HEK293 (cell line): ENCODE measurements around the gene ACOX2.

Experiments
- CTCF ChIA-PET: fragments of 350-600 bp; formaldehyde crosslinking; extraction: SDS; loops from one replicate; lab custom pipeline; 2021; ENCODE audit warnings: antibody characterized with exemption; lab: Yijun Ruan, JAX
- POLR2A ChIA-PET: fragments of 300-600 bp; formaldehyde crosslinking; extraction: SDS; loops from one replicate; lab custom pipeline; 2020; ENCODE audit warnings: antibody characterized with exemption, inconsistent platforms; lab: Yijun Ruan, JAX
- H3K27ac ChIP-seq: fragments of 200-500 bp; sonication (Bioruptor generic); 2 replicates; pipeline ENCODE4 v1.5.1; 2014; ENCODE audit warnings: low read depth, low read length, control low read depth, inconsistent platforms; ENCODE audit errors: extremely low read depth
- H3K36me3 ChIP-seq, 2 experiments: fragments of 200-500 bp in 1 of 2; sonication (Bioruptor generic) in 1 of 2; 1 replicate in 1 of 2; 2 replicates in 1 of 2; pipeline ENCODE4 v1.5.1; 2014 to 2017; ENCODE audit warnings: inconsistent platforms in 2 of 2, low read length in 2 of 2; ENCODE audit not compliant: control insufficient read depth in 2 of 2, insufficient read depth in 1 of 2
- H3K4me1 ChIP-seq: fragments of 200-500 bp; sonication (Bioruptor generic); 2 replicates; pipeline ENCODE4 v1.5.1; 2014; ENCODE audit warnings: mild to moderate bottlenecking, low read length, inconsistent platforms; ENCODE audit not compliant: control insufficient read depth, insufficient read depth
- H3K4me3 ChIP-seq: 2 replicates; pipeline ENCODE4 v1.5.1; 2011; ENCODE audit warnings: low read depth, mild to moderate bottlenecking, control low read depth, low read length, moderate library complexity
- H3K9me3 ChIP-seq: fragments of 200-500 bp; sonication (Bioruptor generic); 2 replicates; pipeline ENCODE4 v1.5.1; 2014; ENCODE audit warnings: low read depth, low read length, inconsistent platforms; ENCODE audit not compliant: control insufficient read depth, insufficient read depth
- KLF16 ChIP-seq: fragments of 450-650 bp; formaldehyde crosslinking; IDR thresholded peaks from 2 replicates; pipeline ENCODE4 v1.5.1; 2017; ENCODE audit warnings: missing biosample characterization, missing genetic modification characterization
- ZFP3 ChIP-seq: fragments of 450-650 bp; formaldehyde crosslinking; IDR thresholded peaks from 2 replicates; pipeline ENCODE4 v1.5.1; 2016; ENCODE audit warnings: low read depth, missing biosample characterization, missing genetic modification characterization
- ZNF138 ChIP-seq: fragments of 450-650 bp; formaldehyde crosslinking; IDR thresholded peaks from 2 replicates; pipeline ENCODE4 v1.5.1; 2016; ENCODE audit warnings: missing biosample characterization, missing genetic modification characterization, borderline replicate concordance
- ZNF2 ChIP-seq: fragments of 450-650 bp; formaldehyde crosslinking; IDR thresholded peaks from 2 replicates; pipeline ENCODE4 v1.5.1; 2016; ENCODE audit warnings: missing biosample characterization, missing genetic modification characterization
- ZNF324 ChIP-seq: fragments of 450-650 bp; formaldehyde crosslinking; IDR thresholded peaks from 2 replicates; pipeline ENCODE4 v1.5.1; 2016; ENCODE audit warnings: missing biosample characterization, missing genetic modification characterization
- ZNF354C ChIP-seq: fragments of 450-650 bp; formaldehyde crosslinking; IDR thresholded peaks from 2 replicates; pipeline ENCODE4 v1.5.1; 2016; ENCODE audit warnings: missing biosample characterization, missing genetic modification characterization, low read depth, borderline replicate concordance
- ZNF391 ChIP-seq: fragments of 450-650 bp; formaldehyde crosslinking; IDR thresholded peaks from 2 replicates; pipeline ENCODE4 v1.5.1; 2016; ENCODE audit warnings: low read depth, missing biosample characterization, missing genetic modification characterization, borderline replicate concordance
- ZNF530 ChIP-seq: fragments of 450-650 bp; formaldehyde crosslinking; IDR thresholded peaks from 2 replicates; pipeline ENCODE4 v1.5.1; 2016; ENCODE audit warnings: low read depth, missing biosample characterization, missing genetic modification characterization
- ZNF658 ChIP-seq: fragments of 450-650 bp; formaldehyde crosslinking; IDR thresholded peaks from 2 replicates; pipeline ENCODE4; 2016; ENCODE audit warnings: missing biosample characterization, missing genetic modification characterization
- TF ChIP-seq, protein P1 (sequence below): fragments of 450-650 bp; formaldehyde crosslinking; IDR thresholded peaks from 2 replicates; pipeline ENCODE4 v1.5.1; 2016; ENCODE audit warnings: missing biosample characterization, missing genetic modification characterization
- TF ChIP-seq, protein P2 (sequence below): fragments of 450-650 bp; formaldehyde crosslinking; IDR thresholded peaks from 2 replicates; pipeline ENCODE4 v1.5.1; 2016; ENCODE audit warnings: missing biosample characterization, missing genetic modification characterization
- TF ChIP-seq, protein P3 (sequence below): fragments of 450-650 bp; formaldehyde crosslinking; IDR thresholded peaks from 2 replicates; pipeline ENCODE4 v1.5.1; 2017; ENCODE audit warnings: missing biosample characterization, missing genetic modification characterization
- TF ChIP-seq, protein P4 (sequence below): fragments of 450-650 bp; formaldehyde crosslinking; IDR thresholded peaks from 2 replicates; pipeline ENCODE4 v1.5.1; 2016; ENCODE audit warnings: missing biosample characterization, missing genetic modification characterization
- TF ChIP-seq, protein P5 (sequence below): fragments of 450-650 bp; formaldehyde crosslinking; IDR thresholded peaks from 2 replicates; pipeline ENCODE4 v1.5.1; 2016; ENCODE audit warnings: missing biosample characterization, missing genetic modification characterization

ACOX2 gene

DNA sequence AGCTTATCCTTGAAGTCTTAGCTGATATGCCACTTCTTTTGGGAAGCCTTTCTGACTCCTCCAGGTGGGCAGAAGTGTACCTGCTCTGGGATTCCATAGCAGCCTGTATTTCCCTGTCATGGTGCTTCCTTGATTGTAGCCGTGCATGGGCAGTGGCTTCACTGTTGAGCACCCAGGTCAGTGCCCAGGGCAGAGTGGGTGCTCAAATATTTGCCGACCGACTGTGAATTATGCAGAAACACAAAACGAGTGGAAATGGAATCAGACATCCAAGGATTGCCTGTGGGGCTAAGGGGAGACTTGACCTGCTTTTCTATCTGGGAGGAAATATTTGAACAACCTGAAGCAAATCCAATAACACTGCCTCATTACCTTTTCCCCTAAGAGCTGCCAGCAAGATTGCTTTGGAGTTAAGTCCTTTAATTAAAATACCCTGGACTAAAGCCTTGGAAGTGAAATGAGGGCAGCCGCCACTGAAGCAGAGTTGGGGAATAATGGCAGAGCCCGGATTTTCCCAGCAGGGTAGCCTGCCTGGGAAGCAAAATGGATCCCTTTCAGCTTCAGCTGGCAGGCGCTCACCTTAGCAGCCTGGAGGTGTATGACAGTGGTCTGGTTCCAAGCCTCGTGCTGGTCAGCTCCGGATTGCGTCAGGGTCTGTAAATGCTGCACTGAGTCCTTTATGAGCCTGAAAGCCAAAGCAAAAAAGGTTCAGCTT, 14.9 kb downstream of the ACOX2 start:
- H3K36me3 ChIP-seq: no peaks in the 10 kb centered on the region
- ChIA-PET POLR2A (interaction anchor here (0.5 kb wide), 1 partner anchor 1190 kb away, joined by 4 read pairs; no protein-coding TSS in a partner anchor), CTCF (interaction anchor here (0.7 to 1.3 kb wide), 2 partner anchors 9 to 336 kb away, joined by 3 to 4 read pairs; no protein-coding TSS in a partner anchor)
- no peaks in the 10 kb centered on the region; the same call in 1 of the 2 replicates for H3K4me1 ChIP-seq
- H3K27ac ChIP-seq: no peak overlapping the region
- no peak overlapping the region for H3K4me3 ChIP-seq
- H3K9me3 ChIP-seq: no peaks in the 10 kb centered on the region
- TF ChIP-seq ZNF530 (tag by site-specific recombination) (no peak), ZNF391 (tag by site-specific recombination) (no peak)
- TF ChIP-seq, protein P1, sequence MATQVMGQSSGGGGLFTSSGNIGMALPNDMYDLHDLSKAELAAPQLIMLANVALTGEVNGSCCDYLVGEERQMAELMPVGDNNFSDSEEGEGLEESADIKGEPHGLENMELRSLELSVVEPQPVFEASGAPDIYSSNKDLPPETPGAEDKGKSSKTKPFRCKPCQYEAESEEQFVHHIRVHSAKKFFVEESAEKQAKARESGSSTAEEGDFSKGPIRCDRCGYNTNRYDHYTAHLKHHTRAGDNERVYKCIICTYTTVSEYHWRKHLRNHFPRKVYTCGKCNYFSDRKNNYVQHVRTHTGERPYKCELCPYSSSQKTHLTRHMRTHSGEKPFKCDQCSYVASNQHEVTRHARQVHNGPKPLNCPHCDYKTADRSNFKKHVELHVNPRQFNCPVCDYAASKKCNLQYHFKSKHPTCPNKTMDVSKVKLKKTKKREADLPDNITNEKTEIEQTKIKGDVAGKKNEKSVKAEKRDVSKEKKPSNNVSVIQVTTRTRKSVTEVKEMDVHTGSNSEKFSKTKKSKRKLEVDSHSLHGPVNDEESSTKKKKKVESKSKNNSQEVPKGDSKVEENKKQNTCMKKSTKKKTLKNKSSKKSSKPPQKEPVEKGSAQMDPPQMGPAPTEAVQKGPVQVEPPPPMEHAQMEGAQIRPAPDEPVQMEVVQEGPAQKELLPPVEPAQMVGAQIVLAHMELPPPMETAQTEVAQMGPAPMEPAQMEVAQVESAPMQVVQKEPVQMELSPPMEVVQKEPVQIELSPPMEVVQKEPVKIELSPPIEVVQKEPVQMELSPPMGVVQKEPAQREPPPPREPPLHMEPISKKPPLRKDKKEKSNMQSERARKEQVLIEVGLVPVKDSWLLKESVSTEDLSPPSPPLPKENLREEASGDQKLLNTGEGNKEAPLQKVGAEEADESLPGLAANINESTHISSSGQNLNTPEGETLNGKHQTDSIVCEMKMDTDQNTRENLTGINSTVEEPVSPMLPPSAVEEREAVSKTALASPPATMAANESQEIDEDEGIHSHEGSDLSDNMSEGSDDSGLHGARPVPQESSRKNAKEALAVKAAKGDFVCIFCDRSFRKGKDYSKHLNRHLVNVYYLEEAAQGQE (tag by site-specific recombination): peak; percentile 80
- TF ChIP-seq, protein P2, sequence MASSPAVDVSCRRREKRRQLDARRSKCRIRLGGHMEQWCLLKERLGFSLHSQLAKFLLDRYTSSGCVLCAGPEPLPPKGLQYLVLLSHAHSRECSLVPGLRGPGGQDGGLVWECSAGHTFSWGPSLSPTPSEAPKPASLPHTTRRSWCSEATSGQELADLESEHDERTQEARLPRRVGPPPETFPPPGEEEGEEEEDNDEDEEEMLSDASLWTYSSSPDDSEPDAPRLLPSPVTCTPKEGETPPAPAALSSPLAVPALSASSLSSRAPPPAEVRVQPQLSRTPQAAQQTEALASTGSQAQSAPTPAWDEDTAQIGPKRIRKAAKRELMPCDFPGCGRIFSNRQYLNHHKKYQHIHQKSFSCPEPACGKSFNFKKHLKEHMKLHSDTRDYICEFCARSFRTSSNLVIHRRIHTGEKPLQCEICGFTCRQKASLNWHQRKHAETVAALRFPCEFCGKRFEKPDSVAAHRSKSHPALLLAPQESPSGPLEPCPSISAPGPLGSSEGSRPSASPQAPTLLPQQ (tag by site-specific recombination): no peak

DNA sequence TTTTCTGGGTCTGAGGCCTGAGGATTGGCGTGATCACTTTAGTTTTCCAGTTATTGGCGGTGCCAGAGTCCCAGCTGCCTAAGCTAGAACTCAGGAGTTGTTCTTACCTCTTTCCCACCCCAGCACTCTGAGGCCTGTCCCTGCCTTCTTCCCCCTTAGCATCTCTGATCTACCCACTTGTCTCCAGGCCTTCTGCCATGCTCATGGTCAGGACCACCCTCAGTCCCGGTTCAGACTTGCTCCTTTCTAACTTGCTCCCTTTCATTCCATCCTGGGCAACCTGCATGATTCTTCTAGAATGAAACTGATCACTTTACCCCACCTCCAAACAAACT, 15.7 kb downstream of the ACOX2 start:
- no peak overlapping the region for H3K27ac ChIP-seq
- POLR2A ChIA-PET: no interaction called here
- TF ChIP-seq KLF16 (tag by site-specific recombination) (no peak), ZNF324 (tag by site-specific recombination) (no peak), ZFP3 (tag by site-specific recombination) (no peak), ZNF138 (tag by site-specific recombination) (no peak), ZNF658 (no peak), ZNF2 (tag by site-specific recombination) (no peak), ZNF354C (no peak)
- TF ChIP-seq, protein P3, sequence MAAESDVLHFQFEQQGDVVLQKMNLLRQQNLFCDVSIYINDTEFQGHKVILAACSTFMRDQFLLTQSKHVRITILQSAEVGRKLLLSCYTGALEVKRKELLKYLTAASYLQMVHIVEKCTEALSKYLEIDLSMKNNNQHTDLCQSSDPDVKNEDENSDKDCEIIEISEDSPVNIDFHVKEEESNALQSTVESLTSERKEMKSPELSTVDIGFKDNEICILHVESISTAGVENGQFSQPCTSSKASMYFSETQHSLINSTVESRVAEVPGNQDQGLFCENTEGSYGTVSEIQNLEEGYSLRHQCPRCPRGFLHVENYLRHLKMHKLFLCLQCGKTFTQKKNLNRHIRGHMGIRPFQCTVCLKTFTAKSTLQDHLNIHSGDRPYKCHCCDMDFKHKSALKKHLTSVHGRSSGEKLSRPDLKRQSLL (tag by site-specific recombination): no peak
- TF ChIP-seq, protein P4, sequence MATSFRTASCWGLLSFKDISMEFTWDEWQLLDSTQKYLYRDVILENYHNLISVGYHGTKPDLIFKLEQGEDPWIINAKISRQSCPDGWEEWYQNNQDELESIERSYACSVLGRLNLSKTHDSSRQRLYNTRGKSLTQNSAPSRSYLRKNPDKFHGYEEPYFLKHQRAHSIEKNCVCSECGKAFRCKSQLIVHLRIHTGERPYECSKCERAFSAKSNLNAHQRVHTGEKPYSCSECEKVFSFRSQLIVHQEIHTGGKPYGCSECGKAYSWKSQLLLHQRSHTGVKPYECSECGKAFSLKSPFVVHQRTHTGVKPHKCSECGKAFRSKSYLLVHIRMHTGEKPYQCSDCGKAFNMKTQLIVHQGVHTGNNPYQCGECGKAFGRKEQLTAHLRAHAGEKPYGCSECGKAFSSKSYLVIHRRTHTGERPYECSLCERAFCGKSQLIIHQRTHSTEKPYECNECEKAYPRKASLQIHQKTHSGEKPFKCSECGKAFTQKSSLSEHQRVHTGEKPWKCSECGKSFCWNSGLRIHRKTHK (tag by site-specific recombination): no peak
- TF ChIP-seq, protein P5, sequence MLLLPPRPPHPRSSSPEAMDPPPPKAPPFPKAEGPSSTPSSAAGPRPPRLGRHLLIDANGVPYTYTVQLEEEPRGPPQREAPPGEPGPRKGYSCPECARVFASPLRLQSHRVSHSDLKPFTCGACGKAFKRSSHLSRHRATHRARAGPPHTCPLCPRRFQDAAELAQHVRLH (tag by site-specific recombination): no peak

More for the DNA sequence above, 15.7 kb downstream of the ACOX2 start:
- Histone ChIP-seq H3K9me3 (no peaks in the 10 kb centered on the region), H3K36me3 (no peaks in the 10 kb centered on the region), H3K4me1 (no peaks in the 10 kb centered on the region; the same call in 1 of the 2 replicates), H3K4me3 (no peak overlapping the region)
- CTCF ChIA-PET: interaction anchor here (1.3 kb wide), 1 partner anchor 10 kb away, joined by 4 read pairs; no protein-coding TSS in a partner anchor
